ENCODE results near the gene SH2D3A.

The SH2D3A gene

GRCh38 chr19:6767357-6768235 is at the start of gene SH2D3A:
TSS of gene SH2D3A (minus strand) at chr19:6767435. CDS start at chr19:6763748, 3,687 bp downstream.
- no peak within 1 kb of the TSS for H3K27ac ChIP-seq (ENCODE audit: low read depth, low read length)
- peaks cover 6% of the 10 kb centered on the region for H3K27me3 ChIP-seq (ENCODE audit: control insufficient read depth, insufficient read depth, low read length)
- no peaks in the 10 kb centered on the region for H3K36me3 ChIP-seq (ENCODE audit: control insufficient read depth, insufficient read depth, low read length)
- peak within 1 kb of the TSS; percentile 62 for H3K9ac ChIP-seq (ENCODE audit: low read length)
- H3K4me3 ChIP-seq (ENCODE audit: low read length): peak within 1 kb of the TSS; percentile 63
- peaks cover 3% of the 10 kb centered on the region for H3K4me1 ChIP-seq (ENCODE audit: control insufficient read depth, insufficient read depth, low read length)

- H3K4me3 ChIP-seq (ENCODE audit: low read length): no peak overlapping the region
- H3K36me3 ChIP-seq (ENCODE audit: control insufficient read depth, insufficient read depth, low read length): no peaks in the 10 kb centered on the region
- H3K27me3 ChIP-seq (ENCODE audit: control insufficient read depth, insufficient read depth, low read length): no peaks in the 10 kb centered on the region
- no peak overlapping the region for H3K27ac ChIP-seq (ENCODE audit: low read depth, low read length)
- no peaks in the 10 kb centered on the region for H3K4me1 ChIP-seq (ENCODE audit: control insufficient read depth, insufficient read depth, low read length)
- H3K9ac ChIP-seq (ENCODE audit: low read length): no peak overlapping the region
These were observed 46.4 kb upstream of the SH2D3A start for GRCh38 chr19:6813659-6814058.

GRCh38 chr19:6812612-6813011 is 45.4 kb upstream of the SH2D3A start:
- Histone ChIP-seq H3K27ac (ENCODE audit: low read depth, low read length) (no peak overlapping the region), H3K36me3 (ENCODE audit: control insufficient read depth, insufficient read depth, low read length) (no peaks in the 10 kb centered on the region), H3K4me3 (ENCODE audit: low read length) (no peak overlapping the region), H3K9ac (ENCODE audit: low read length) (no peak overlapping the region), H3K27me3 (ENCODE audit: control insufficient read depth, insufficient read depth, low read length) (no peaks in the 10 kb centered on the region), H3K4me1 (ENCODE audit: control insufficient read depth, insufficient read depth, low read length) (no peaks in the 10 kb centered on the region)

GRCh38 chr19:6811906-6812305 is 44.7 kb upstream of the SH2D3A start:
- Histone ChIP-seq H3K4me3 (ENCODE audit: low read length) (no peak overlapping the region), H3K9ac (ENCODE audit: low read length) (no peak overlapping the region), H3K4me1 (ENCODE audit: control insufficient read depth, insufficient read depth, low read length) (no peaks in the 10 kb centered on the region), H3K27me3 (ENCODE audit: control insufficient read depth, insufficient read depth, low read length) (no peaks in the 10 kb centered on the region), H3K36me3 (ENCODE audit: control insufficient read depth, insufficient read depth, low read length) (no peaks in the 10 kb centered on the region), H3K27ac (ENCODE audit: low read depth, low read length) (no peak overlapping the region)

- Histone ChIP-seq H3K4me1 (ENCODE audit: control insufficient read depth, insufficient read depth, low read length) (no peaks in the 10 kb centered on the region), H3K36me3 (ENCODE audit: control insufficient read depth, insufficient read depth, low read length) (no peaks in the 10 kb centered on the region)
These were observed 44.1 kb upstream of the SH2D3A start for GRCh38 chr19:6811378-6811777.

GRCh38 chr19:6809262-6809661 is 42.0 kb upstream of the SH2D3A start:
- Histone ChIP-seq H3K27ac (ENCODE audit: low read depth, low read length) (no peak overlapping the region), H3K4me1 (ENCODE audit: control insufficient read depth, insufficient read depth, low read length) (no peaks in the 10 kb centered on the region), H3K4me3 (ENCODE audit: low read length) (no peak overlapping the region), H3K36me3 (ENCODE audit: control insufficient read depth, insufficient read depth, low read length) (no peaks in the 10 kb centered on the region), H3K27me3 (ENCODE audit: control insufficient read depth, insufficient read depth, low read length) (no peaks in the 10 kb centered on the region), H3K9ac (ENCODE audit: low read length) (no peak overlapping the region)

More at GRCh38 chr19:6811378-6811777, 44.1 kb upstream of the SH2D3A start:
- Histone ChIP-seq H3K9ac (ENCODE audit: low read length) (no peak overlapping the region), H3K4me3 (ENCODE audit: low read length) (no peak overlapping the region), H3K27me3 (ENCODE audit: control insufficient read depth, insufficient read depth, low read length) (no peaks in the 10 kb centered on the region), H3K27ac (ENCODE audit: low read depth, low read length) (no peak overlapping the region)

GRCh38 chr19:6808494-6808893 is 41.3 kb upstream of the SH2D3A start:
- H3K9ac ChIP-seq (ENCODE audit: low read length): no peak overlapping the region
- no peak overlapping the region for H3K4me3 ChIP-seq (ENCODE audit: low read length)
- no peaks in the 10 kb centered on the region for H3K36me3 ChIP-seq (ENCODE audit: control insufficient read depth, insufficient read depth, low read length)
- no peak overlapping the region for H3K27ac ChIP-seq (ENCODE audit: low read depth, low read length)
- H3K4me1 ChIP-seq (ENCODE audit: control insufficient read depth, insufficient read depth, low read length): no peaks in the 10 kb centered on the region
- no peaks in the 10 kb centered on the region for H3K27me3 ChIP-seq (ENCODE audit: control insufficient read depth, insufficient read depth, low read length)

- Histone ChIP-seq H3K36me3 (ENCODE audit: control insufficient read depth, insufficient read depth, low read length) (no peaks in the 10 kb centered on the region), H3K9ac (ENCODE audit: low read length) (no peak overlapping the region), H3K4me1 (ENCODE audit: control insufficient read depth, insufficient read depth, low read length) (no peaks in the 10 kb centered on the region), H3K27me3 (ENCODE audit: control insufficient read depth, insufficient read depth, low read length) (peaks cover 3% of the 10 kb centered on the region), H3K4me3 (ENCODE audit: low read length) (no peak overlapping the region), H3K27ac (ENCODE audit: low read depth, low read length) (no peak overlapping the region)
These were observed 40.1 kb upstream of the SH2D3A start for GRCh38 chr19:6807291-6807690.

GRCh38 chr19:6806488-6806887 is 39.3 kb upstream of the SH2D3A start:
- H3K27ac ChIP-seq (ENCODE audit: low read depth, low read length): no peak overlapping the region
- no peaks in the 10 kb centered on the region for H3K36me3 ChIP-seq (ENCODE audit: control insufficient read depth, insufficient read depth, low read length)
- peaks cover 3% of the 10 kb centered on the region for H3K27me3 ChIP-seq (ENCODE audit: control insufficient read depth, insufficient read depth, low read length)
- H3K4me3 ChIP-seq (ENCODE audit: low read length): no peak overlapping the region
- no peak overlapping the region for H3K9ac ChIP-seq (ENCODE audit: low read length)
- H3K4me1 ChIP-seq (ENCODE audit: control insufficient read depth, insufficient read depth, low read length): no peaks in the 10 kb centered on the region

- H3K27ac ChIP-seq (ENCODE audit: low read depth, low read length): no peak overlapping the region
- no peaks in the 10 kb centered on the region for H3K36me3 ChIP-seq (ENCODE audit: control insufficient read depth, insufficient read depth, low read length)
- no peaks in the 10 kb centered on the region for H3K4me1 ChIP-seq (ENCODE audit: control insufficient read depth, insufficient read depth, low read length)
These were observed 35.8 kb upstream of the SH2D3A start for GRCh38 chr19:6803036-6803404.

GRCh38 chr19:6802336-6803035 is 35.3 kb upstream of the SH2D3A start:
- Histone ChIP-seq H3K4me1 (ENCODE audit: control insufficient read depth, insufficient read depth, low read length) (no peaks in the 10 kb centered on the region), H3K4me3 (ENCODE audit: low read length) (no peak overlapping the region), H3K27me3 (ENCODE audit: control insufficient read depth, insufficient read depth, low read length) (peaks cover 3% of the 10 kb centered on the region), H3K27ac (ENCODE audit: low read depth, low read length) (no peak overlapping the region), H3K9ac (ENCODE audit: low read length) (no peak overlapping the region), H3K36me3 (ENCODE audit: control insufficient read depth, insufficient read depth, low read length) (no peaks in the 10 kb centered on the region)

More at GRCh38 chr19:6803036-6803404, 35.8 kb upstream of the SH2D3A start:
- no peak overlapping the region for H3K4me3 ChIP-seq (ENCODE audit: low read length)
- peaks cover 3% of the 10 kb centered on the region for H3K27me3 ChIP-seq (ENCODE audit: control insufficient read depth, insufficient read depth, low read length)
- no peak overlapping the region for H3K9ac ChIP-seq (ENCODE audit: low read length)

GRCh38 chr19:6801485-6802086 is 34.4 kb upstream of the SH2D3A start:
- no peak overlapping the region for H3K27ac ChIP-seq (ENCODE audit: low read depth, low read length)
- H3K27me3 ChIP-seq (ENCODE audit: control insufficient read depth, insufficient read depth, low read length): peaks cover 3% of the 10 kb centered on the region
- H3K9ac ChIP-seq (ENCODE audit: low read length): no peak overlapping the region
- H3K36me3 ChIP-seq (ENCODE audit: control insufficient read depth, insufficient read depth, low read length): no peaks in the 10 kb centered on the region
- no peaks in the 10 kb centered on the region for H3K4me1 ChIP-seq (ENCODE audit: control insufficient read depth, insufficient read depth, low read length)
- H3K4me3 ChIP-seq (ENCODE audit: low read length): peak overlapping the region; percentile 53

Data from rectal smooth muscle tissue (tissue), 1 donor.